Loucy (cell line): Measurements from ENCODE around the gene TPM4.

ENCODE experiments used
- H2AFZ ChIP-seq: fragments of 200-600 bp; sonication (generic); 2 replicates; pipeline ENCODE4 v1.6.0; 2016; ENCODE audit warnings: antibody characterized with exemption, mild to moderate bottlenecking, low read length, moderate library complexity
- H3F3A ChIP-seq: fragments of 200-600 bp; 2 replicates; pipeline ENCODE4 v1.6.0; 2016; ENCODE audit warnings: antibody characterized with exemption, low read depth, mild to moderate bottlenecking
- H3K27me3 ChIP-seq: fragments of 200-600 bp; sonication (generic); 2 replicates; pipeline ENCODE4 v1.6.1; 2014; ENCODE audit warnings: low read length, mild to moderate bottlenecking; ENCODE audit not compliant: insufficient read depth, poor library complexity, severe bottlenecking
- H3K36me3 ChIP-seq: fragments of 200-600 bp; sonication (generic); 2 replicates; pipeline ENCODE4 v1.6.1; 2016; ENCODE audit warnings: low read length; ENCODE audit not compliant: insufficient read depth
- H3K4me1 ChIP-seq: fragments of 200-600 bp; sonication (generic); 2 replicates; pipeline ENCODE4 v1.5.1; 2014; ENCODE audit warnings: low read length, mild to moderate bottlenecking; ENCODE audit not compliant: insufficient read depth, poor library complexity, severe bottlenecking
- H3K4me2 ChIP-seq: fragments of 200-600 bp; sonication (generic); 2 replicates; pipeline ENCODE4 v1.6.0; 2014; ENCODE audit warnings: antibody characterized with exemption, low read length, low read depth, mild to moderate bottlenecking; ENCODE audit not compliant: poor library complexity, severe bottlenecking
- H3K4me3 ChIP-seq: fragments of 200-600 bp; sonication (generic); 2 replicates; pipeline ENCODE4 v1.5.1; 2014; ENCODE audit warnings: low read length, mild to moderate bottlenecking, mixed read lengths; ENCODE audit not compliant: poor library complexity, severe bottlenecking
- H3K79me2 ChIP-seq: fragments of 200-600 bp; sonication (generic); 2 replicates; pipeline ENCODE4 v1.6.1; 2014; ENCODE audit warnings: low read length; ENCODE audit not compliant: insufficient read depth
- H3K9ac ChIP-seq: fragments of 200-600 bp; sonication (generic); 2 replicates; pipeline ENCODE4 v1.6.0; 2014; ENCODE audit warnings: mild to moderate bottlenecking, low read depth, low read length, moderate library complexity; ENCODE audit not compliant: poor library complexity, severe bottlenecking
- H3K9me2 ChIP-seq: fragments of 200-600 bp; sonication (generic); replicated peaks from 2 replicates; pipeline ENCODE4 v1.6.1; 2016; ENCODE audit warnings: low read depth, low read length, mixed read lengths
- H3K9me3 ChIP-seq: fragments of 200-600 bp; sonication (generic); 2 replicates; pipeline ENCODE4 v1.6.1; 2014; ENCODE audit warnings: mild to moderate bottlenecking, antibody characterized with exemption, low read length, low read depth; ENCODE audit not compliant: insufficient read depth
- H4K20me1 ChIP-seq: fragments of 200-600 bp; sonication (generic); 2 replicates; pipeline ENCODE4 v1.6.0; 2014; ENCODE audit warnings: antibody characterized with exemption, low read length, mild to moderate bottlenecking; ENCODE audit not compliant: insufficient read depth, poor library complexity, severe bottlenecking
- CTCF ChIP-seq: fragments of 200-600 bp; sonication (generic); conservative IDR thresholded peaks from 2 replicates; pipeline ENCODE4 v1.5.1; 2014; ENCODE audit warnings: mild to moderate bottlenecking, antibody characterized with exemption, low read length
- EZH2phosphoT487 ChIP-seq: fragments of 200-600 bp; IDR thresholded peaks from 2 replicates; pipeline ENCODE4 v1.6.1; 2018; ENCODE audit warnings: antibody characterized with exemption, mild to moderate bottlenecking, moderate library complexity, borderline replicate concordance

TPM4 gene

GRCh38 chr19:16033136-16033530 lies 43.2 kb upstream of the TPM4 start:
- no peaks in the 10 kb centered on the region for H3K9me3 ChIP-seq

GRCh38 chr19:16033721-16034120 lies 42.6 kb upstream of the TPM4 start:
- no peaks in the 10 kb centered on the region for H3K9me2 ChIP-seq
- H3K9me3 ChIP-seq, result no peaks in the 10 kb centered on the region
- no peaks in the 10 kb centered on the region for H3K4me1 ChIP-seq
- no peaks in the 10 kb centered on the region for H3K79me2 ChIP-seq
- H3K4me3 ChIP-seq, result no peak overlapping the region
- no peak overlapping the region for H2AFZ ChIP-seq
- no peaks in the 10 kb centered on the region for H4K20me1 ChIP-seq
- no peaks in the 10 kb centered on the region for H3F3A ChIP-seq
- H3K27me3 ChIP-seq, result no peaks in the 10 kb centered on the region
- H3K9ac ChIP-seq, result no peak overlapping the region
- no peak for TF ChIP-seq CTCF
- TF ChIP-seq EZH2phosphoT487, result no peak
- H3K4me2 ChIP-seq, result no peak overlapping the region
- no peaks in the 10 kb centered on the region for H3K36me3 ChIP-seq

More at GRCh38 chr19:16033136-16033530, 43.2 kb upstream of the TPM4 start:
- no peaks in the 10 kb centered on the region for H3K9me2 ChIP-seq
- H3K4me1 ChIP-seq, result no peaks in the 10 kb centered on the region
- H3K36me3 ChIP-seq, result no peaks in the 10 kb centered on the region
- H3K4me3 ChIP-seq, result no peak overlapping the region
- no peak overlapping the region for H3K9ac ChIP-seq
- no peaks in the 10 kb centered on the region for H4K20me1 ChIP-seq
- H2AFZ ChIP-seq, result no peak overlapping the region
- TF ChIP-seq EZH2phosphoT487, result no peak
- no peak for TF ChIP-seq CTCF
- H3K4me2 ChIP-seq, result no peak overlapping the region
- H3K79me2 ChIP-seq, result no peaks in the 10 kb centered on the region
- H3F3A ChIP-seq, result no peaks in the 10 kb centered on the region
- H3K27me3 ChIP-seq, result no peaks in the 10 kb centered on the region

- no peak overlapping the region for H3K4me3 ChIP-seq
- H3K79me2 ChIP-seq, result no peaks in the 10 kb centered on the region
- no peak overlapping the region for H3K9ac ChIP-seq
- H3K9me3 ChIP-seq, result no peaks in the 10 kb centered on the region
- H3F3A ChIP-seq, result no peaks in the 10 kb centered on the region
- H3K27me3 ChIP-seq, result no peaks in the 10 kb centered on the region
- H3K4me2 ChIP-seq, result no peak overlapping the region
- no peaks in the 10 kb centered on the region for H3K4me1 ChIP-seq
- H3K36me3 ChIP-seq, result no peaks in the 10 kb centered on the region
- TF ChIP-seq EZH2phosphoT487, result no peak
- TF ChIP-seq CTCF, result no peak
- H4K20me1 ChIP-seq, result no peaks in the 10 kb centered on the region
- H2AFZ ChIP-seq, result no peak overlapping the region
- no peaks in the 10 kb centered on the region for H3K9me2 ChIP-seq
Observed at GRCh38 chr19:16034180-16034579, 42.1 kb upstream of the TPM4 start.
